ENCODE measurements around the gene ENPP1.
"Not testable (repeated sequence)": the region's sequence is repeated elsewhere in the genome, so short reads cannot be mapped to it uniquely, and the experiment has no call there.

ENPP1 gene

DNA sequence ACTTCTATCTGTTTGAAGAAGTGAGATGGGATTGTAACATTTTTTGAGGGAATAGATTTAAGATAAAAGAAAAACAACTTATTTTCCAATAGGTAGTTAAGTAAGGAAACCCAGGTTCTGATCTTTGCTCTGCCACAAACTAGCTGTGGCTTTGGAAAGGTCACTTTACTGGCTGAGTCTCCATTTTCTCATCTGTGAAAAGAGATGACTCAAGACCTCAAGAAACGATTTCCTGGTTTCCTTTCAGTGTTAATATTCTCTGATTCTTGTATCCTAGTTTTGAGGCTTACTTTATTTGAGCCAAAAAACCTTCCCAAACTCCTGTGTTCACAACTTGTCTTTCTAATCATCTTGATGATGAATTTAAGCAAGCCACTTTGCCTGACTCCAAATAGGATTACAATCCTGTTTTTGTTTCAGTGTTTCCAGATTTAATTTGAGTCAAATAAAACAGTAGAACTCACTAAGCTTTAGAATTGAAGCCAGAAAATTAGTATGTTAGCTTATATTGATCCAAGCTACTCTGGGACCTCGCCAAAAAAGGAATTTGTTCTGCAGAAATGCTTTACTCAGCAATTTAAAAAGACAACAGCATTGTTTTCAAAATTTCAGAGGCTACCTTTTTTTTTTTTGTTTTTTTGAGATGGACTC is 51.1 kb downstream of the ENPP1 start:
- Mint-ChIP-seq H3K36me3 (ENCODE audit: low read depth) (no peaks in the 10 kb centered on the region), H3K27me3 (peaks cover 23% of the 10 kb centered on the region), H3K27ac (no peak overlapping the region), H3K9me3 (no peaks in the 10 kb centered on the region), H3K4me1 (ENCODE audit: low read depth) (peaks cover 5% of the 10 kb centered on the region), H3K4me3 (no peak overlapping the region)

DNA sequence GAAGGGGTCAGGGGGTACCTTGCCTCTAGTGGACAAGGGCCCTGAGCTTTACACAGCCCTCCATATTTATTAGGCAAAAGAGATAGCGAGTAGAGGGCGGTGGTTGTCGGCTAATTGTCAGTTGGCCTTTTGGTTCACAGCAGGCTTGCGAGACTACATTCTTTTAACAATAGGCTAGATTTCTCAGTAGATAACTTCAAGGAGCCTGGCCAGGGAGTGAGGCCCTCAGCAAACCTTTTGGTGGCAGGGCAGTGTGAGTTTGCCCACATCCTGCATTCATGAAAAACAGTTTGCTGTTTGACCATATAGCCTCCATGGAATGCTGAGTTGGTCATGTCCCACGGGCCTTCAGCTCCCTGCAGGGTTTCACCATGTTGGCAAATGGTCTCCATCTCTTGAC is 51.8 kb downstream of the ENPP1 start:
- peaks cover 23% of the 10 kb centered on the region for H3K27me3 Mint-ChIP-seq
- H3K4me1 Mint-ChIP-seq (ENCODE audit: low read depth); H3K27ac Mint-ChIP-seq; H3K36me3 Mint-ChIP-seq (ENCODE audit: low read depth); H3K9me3 Mint-ChIP-seq; H3K4me3 Mint-ChIP-seq: not testable (repeated sequence)

DNA sequence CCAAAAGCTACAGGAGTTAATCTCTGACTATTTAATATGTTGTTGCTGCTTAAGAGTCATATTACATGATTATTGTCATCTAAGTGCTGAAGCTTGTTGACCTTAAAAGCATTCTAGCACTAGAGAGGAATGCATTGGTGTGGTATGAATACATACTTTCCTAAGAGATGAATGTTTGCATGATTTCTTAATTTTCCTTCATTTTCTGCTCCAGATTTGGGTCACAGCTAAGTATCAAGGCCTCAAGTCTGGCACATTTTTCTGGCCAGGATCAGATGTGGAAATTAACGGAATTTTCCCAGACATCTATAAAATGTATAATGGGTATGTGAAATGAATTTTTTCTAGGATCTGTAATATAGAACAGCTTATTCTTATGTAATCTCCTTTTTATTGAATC is 53.6 kb downstream of the ENPP1 start:
- H3K9me3 Mint-ChIP-seq, result no peaks in the 10 kb centered on the region
- H3K36me3 Mint-ChIP-seq (ENCODE audit: low read depth), result no peaks in the 10 kb centered on the region
- no peak overlapping the region for H3K4me3 Mint-ChIP-seq
- no peak overlapping the region for H3K27ac Mint-ChIP-seq
- peaks cover 25% of the 10 kb centered on the region for H3K27me3 Mint-ChIP-seq
- H3K4me1 Mint-ChIP-seq (ENCODE audit: low read depth), result peaks cover 6% of the 10 kb centered on the region

DNA sequence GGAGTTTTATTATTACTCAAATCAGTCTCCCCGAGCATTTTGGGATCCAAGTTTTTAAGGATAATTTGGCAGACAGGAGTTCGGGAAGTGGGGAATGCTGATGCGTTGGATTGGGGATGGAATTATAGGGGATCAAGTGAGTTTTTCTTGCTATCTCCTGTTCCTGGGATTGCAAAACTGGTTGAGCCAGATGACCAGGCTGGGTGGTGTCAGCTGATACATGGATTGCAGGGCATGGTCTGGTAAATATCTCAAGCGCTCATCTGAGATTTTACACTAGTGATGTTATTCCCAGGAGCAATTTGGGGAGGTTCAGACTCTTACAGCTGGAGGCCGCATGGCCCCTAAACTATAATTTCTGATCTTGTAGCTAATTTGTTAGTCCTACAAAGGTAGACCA is 54.7 kb downstream of the ENPP1 start:
- peaks cover 29% of the 10 kb centered on the region for H3K27me3 Mint-ChIP-seq
- peaks cover 6% of the 10 kb centered on the region for H3K4me1 Mint-ChIP-seq (ENCODE audit: low read depth)
- no peaks in the 10 kb centered on the region for H3K9me3 Mint-ChIP-seq
- H3K27ac Mint-ChIP-seq, result no peak overlapping the region
- no peaks in the 10 kb centered on the region for H3K36me3 Mint-ChIP-seq (ENCODE audit: low read depth)
- no peak overlapping the region for H3K4me3 Mint-ChIP-seq

DNA sequence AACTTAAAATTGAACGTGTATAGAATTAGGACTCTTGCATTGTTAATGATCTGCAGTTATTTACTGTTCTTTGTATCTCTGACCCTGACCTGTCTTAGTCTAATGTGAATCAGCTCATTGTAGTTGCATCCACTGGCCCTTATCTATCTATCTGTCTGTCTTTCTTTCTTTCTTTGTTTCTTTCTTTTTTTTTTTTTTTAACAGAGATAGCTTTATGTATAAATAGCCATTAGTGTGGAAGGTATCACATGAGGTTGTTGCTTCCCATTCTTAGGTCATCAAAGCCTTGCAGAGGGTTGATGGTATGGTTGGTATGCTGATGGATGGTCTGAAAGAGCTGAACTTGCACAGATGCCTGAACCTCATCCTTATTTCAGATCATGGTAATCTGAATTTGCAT is 59.9 kb downstream of the ENPP1 start:
- Mint-ChIP-seq H3K4me3 (no peak overlapping the region), H3K36me3 (ENCODE audit: low read depth) (no peaks in the 10 kb centered on the region), H3K27me3 (peaks cover 27% of the 10 kb centered on the region), H3K4me1 (ENCODE audit: low read depth) (peaks cover 3% of the 10 kb centered on the region), H3K9me3 (no peaks in the 10 kb centered on the region), H3K27ac (no peak overlapping the region)

DNA sequence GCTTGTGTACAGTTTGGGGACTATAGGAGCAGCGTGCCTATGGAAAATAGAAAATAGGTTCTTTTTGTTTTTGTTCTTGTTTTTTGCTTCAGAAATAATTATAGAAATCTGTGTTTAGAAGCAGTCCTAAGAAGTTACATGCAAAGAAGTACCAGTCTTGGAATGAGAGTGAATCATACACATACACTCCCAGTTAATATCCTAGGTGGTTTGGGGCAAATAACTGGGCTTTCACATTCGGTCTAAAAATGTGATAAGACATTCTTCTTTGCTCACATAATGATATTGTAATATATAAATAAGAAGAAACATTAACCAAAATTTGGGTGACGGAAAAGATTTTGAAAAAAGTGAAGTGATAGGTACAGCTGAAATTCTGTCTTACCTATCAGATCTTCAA is 61.0 kb downstream of the ENPP1 start:
- Mint-ChIP-seq H3K4me3 (no peak overlapping the region), H3K4me1 (ENCODE audit: low read depth) (peaks cover 2% of the 10 kb centered on the region), H3K27me3 (peaks cover 22% of the 10 kb centered on the region), H3K27ac (no peak overlapping the region), H3K9me3 (no peaks in the 10 kb centered on the region), H3K36me3 (ENCODE audit: low read depth) (no peaks in the 10 kb centered on the region)

DNA sequence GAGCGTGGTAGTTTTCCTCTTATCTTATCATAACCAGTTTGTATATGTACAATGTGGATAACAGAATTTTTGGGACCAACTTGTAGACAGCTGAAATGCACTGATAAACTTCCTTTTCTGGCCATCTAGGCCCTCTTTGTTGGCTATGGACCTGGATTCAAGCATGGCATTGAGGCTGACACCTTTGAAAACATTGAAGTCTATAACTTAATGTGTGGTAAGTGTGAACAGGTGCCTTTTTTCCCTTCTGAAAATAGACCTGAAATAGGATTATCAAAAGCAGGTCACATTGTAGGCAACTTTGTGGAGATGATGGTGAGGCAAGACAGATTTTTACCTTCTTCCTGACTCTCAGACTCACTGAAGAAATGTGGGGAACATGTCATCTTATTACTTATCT is 67.8 kb downstream of the ENPP1 start:
- peaks cover 10% of the 10 kb centered on the region for H3K27me3 Mint-ChIP-seq
- no peaks in the 10 kb centered on the region for H3K36me3 Mint-ChIP-seq (ENCODE audit: low read depth)
- H3K4me1 Mint-ChIP-seq (ENCODE audit: low read depth), result no peaks in the 10 kb centered on the region
- no peaks in the 10 kb centered on the region for H3K9me3 Mint-ChIP-seq
- no peak overlapping the region for H3K4me3 Mint-ChIP-seq
- H3K27ac Mint-ChIP-seq, result no peak overlapping the region

DNA sequence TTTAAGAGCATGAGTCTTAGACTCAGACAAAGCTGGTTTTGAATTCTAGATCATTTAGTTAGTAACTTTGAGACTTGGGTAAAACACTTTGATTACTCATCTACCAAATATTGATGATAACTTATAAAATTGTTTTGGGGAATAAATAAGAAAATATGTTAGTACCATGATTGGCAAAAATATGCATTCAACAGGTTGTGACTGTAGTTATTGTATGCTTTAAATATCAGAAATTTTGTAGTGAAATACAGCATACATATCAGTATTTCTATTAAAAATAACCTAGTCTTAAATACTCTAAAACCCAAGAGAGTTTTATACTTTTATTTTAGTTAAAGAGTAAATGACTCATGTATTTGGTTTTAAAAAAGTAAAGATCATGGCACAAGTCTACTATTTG is 68.7 kb downstream of the ENPP1 start:
- Mint-ChIP-seq H3K27ac (no peak overlapping the region), H3K27me3 (peaks cover 7% of the 10 kb centered on the region), H3K36me3 (ENCODE audit: low read depth) (no peaks in the 10 kb centered on the region), H3K9me3 (no peaks in the 10 kb centered on the region), H3K4me3 (no peak overlapping the region), H3K4me1 (ENCODE audit: low read depth) (no peaks in the 10 kb centered on the region)

DNA sequence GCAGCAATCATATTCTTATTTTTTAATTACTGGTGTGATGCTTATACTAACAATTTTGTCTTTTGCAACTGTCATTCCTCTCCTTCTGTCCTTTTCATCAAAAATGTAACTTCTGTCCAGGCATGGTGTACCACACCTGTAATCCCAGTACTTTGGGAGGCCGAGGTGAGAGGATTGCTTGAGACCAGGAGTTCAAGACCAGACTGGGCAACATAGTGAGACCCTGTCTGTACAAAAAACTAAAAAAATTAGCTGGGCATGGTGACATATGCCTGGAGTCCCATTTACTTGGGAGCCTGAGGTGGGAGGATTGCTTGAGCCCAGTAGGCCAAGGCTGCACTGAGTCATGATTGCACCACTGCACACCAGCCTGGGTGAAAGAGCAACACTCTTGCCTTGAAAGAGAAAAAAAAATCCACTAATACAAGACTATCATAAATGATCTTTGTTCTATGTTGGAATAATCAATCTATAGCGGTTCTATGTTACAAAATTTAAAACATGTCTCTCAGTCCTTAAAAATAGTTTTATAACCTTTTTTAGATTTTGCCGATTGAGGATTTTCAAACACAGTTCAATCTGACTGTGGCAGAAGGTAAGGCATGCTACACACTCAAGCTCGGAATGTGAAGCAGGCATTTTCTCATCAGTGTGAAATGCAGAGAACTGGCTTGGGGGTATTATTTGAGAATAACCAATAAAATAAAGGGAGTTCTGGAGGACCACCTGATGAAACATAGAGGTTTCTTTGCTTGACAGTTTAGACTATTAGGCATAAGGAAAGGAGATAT is 70.4 kb downstream of the ENPP1 start:
- Mint-ChIP-seq H3K4me1 (ENCODE audit: low read depth) (no peaks in the 10 kb centered on the region), H3K27ac (no peak overlapping the region), H3K36me3 (ENCODE audit: low read depth) (no peaks in the 10 kb centered on the region), H3K4me3 (no peak overlapping the region), H3K27me3 (peaks cover 6% of the 10 kb centered on the region), H3K9me3 (no peaks in the 10 kb centered on the region)

DNA sequence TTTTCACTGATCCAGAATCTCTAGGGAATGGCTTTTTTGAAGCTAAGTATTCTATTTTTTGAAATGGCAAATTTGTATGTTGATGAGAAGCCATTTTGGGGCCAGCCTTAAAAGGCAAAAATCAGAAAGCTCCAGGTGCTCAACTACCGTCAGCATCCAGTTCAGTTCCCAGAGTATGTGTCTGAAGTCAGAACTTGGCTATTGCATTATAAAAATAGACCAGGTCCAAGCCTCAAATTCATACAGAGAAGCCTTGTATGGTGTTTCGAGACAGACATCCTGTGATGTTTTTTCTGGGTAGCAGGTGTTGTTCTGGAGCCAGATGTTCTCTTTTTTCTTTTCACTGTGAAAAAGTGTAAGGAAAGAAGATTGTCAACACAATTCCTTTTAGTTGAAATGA is 75.2 kb downstream of the ENPP1 start:
- no peak overlapping the region for H3K4me3 Mint-ChIP-seq
- no peaks in the 10 kb centered on the region for H3K9me3 Mint-ChIP-seq
- H3K4me1 Mint-ChIP-seq (ENCODE audit: low read depth), result no peaks in the 10 kb centered on the region
- H3K36me3 Mint-ChIP-seq (ENCODE audit: low read depth), result no peaks in the 10 kb centered on the region
- H3K27me3 Mint-ChIP-seq, result peaks cover 3% of the 10 kb centered on the region
- H3K27ac Mint-ChIP-seq, result no peak overlapping the region

DNA sequence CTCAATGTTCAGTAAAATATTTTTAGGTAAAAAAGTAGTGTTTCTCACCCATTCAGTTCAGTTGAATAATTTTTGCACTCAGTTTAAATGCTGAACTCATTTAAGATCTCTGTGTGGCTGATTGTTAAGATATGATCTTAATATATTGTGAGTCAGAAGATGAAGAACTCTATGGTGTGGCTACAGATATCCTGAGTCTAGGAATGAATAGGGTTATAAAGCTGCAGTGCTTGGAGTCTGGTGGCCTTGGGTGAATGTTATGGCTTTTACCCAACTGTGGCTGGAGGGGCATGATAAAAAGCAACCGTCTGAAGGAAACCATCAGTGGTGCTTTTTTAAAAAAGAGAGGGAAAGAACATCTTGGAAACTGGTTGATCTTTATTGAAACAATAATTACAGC is 77.4 kb downstream of the ENPP1 start:
- Mint-ChIP-seq H3K27me3 (peaks cover 3% of the 10 kb centered on the region), H3K4me1 (ENCODE audit: low read depth) (no peaks in the 10 kb centered on the region), H3K9me3 (no peaks in the 10 kb centered on the region), H3K4me3 (no peak overlapping the region), H3K27ac (no peak overlapping the region), H3K36me3 (ENCODE audit: low read depth) (no peaks in the 10 kb centered on the region)

DNA sequence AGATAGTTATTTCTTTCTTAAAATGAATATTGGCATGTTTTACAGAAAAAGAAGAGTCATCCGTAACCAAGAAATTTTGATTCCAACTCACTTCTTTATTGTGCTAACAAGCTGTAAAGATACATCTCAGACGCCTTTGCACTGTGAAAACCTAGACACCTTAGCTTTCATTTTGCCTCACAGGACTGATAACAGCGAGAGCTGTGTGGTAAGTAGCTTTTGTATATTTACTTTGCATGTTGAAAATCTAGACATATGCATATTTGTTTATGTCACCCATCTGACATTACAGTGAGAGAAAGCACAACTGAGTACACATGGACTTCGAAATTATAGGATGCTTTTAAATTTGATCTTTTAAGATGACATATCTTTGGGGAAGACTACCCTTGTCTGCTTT is 78.7 kb downstream of the ENPP1 start:
- Mint-ChIP-seq H3K4me3 (no peak overlapping the region), H3K27me3 (peaks cover 3% of the 10 kb centered on the region), H3K4me1 (ENCODE audit: low read depth) (no peaks in the 10 kb centered on the region), H3K9me3 (no peaks in the 10 kb centered on the region), H3K36me3 (ENCODE audit: low read depth) (no peaks in the 10 kb centered on the region), H3K27ac (no peak overlapping the region)

DNA sequence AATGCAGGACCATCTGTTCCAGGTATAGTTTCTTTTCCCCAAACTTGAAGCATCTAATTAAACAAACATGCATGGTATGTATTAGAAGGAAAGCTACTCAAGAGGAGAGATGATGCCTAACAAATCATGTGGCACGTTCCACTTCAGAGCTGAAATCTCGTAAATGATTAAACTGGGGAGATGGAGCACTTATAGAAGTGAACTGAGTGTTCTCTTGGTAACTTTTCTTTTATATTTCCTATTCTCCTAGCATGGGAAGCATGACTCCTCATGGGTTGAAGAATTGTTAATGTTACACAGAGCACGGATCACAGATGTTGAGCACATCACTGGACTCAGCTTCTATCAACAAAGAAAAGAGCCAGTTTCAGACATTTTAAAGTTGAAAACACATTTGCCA is 82.3 kb downstream of the ENPP1 start:
- Mint-ChIP-seq H3K4me1 (ENCODE audit: low read depth) (no peaks in the 10 kb centered on the region), H3K4me3 (no peak overlapping the region), H3K27ac (no peak overlapping the region), H3K27me3 (peaks cover 15% of the 10 kb centered on the region), H3K9me3 (no peaks in the 10 kb centered on the region), H3K36me3 (ENCODE audit: low read depth) (no peaks in the 10 kb centered on the region)

DNA sequence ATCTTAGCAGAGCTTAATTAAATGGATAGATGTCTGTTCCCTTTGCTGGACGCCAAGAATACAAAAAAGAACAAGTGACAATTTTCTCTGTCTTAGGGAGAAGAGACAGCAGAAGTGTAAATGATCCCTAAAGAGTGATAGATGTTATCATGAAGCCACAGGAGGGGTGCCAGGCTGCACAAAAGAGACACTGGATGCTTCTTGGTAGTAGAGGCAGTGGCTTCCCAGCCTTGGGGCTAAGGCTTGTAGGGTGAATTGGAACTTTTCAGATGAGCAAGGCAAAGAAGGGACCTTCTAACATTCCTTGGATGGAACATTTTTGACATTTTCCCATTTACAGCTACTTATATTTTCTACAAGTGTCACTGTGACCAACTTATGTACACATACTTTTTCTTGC is 85.4 kb downstream of the ENPP1 start:
- Mint-ChIP-seq H3K36me3 (ENCODE audit: low read depth) (no peaks in the 10 kb centered on the region), H3K4me1 (ENCODE audit: low read depth) (no peaks in the 10 kb centered on the region), H3K27me3 (peaks cover 17% of the 10 kb centered on the region), H3K4me3 (no peak overlapping the region), H3K9me3 (no peaks in the 10 kb centered on the region), H3K27ac (no peak overlapping the region)

DNA sequence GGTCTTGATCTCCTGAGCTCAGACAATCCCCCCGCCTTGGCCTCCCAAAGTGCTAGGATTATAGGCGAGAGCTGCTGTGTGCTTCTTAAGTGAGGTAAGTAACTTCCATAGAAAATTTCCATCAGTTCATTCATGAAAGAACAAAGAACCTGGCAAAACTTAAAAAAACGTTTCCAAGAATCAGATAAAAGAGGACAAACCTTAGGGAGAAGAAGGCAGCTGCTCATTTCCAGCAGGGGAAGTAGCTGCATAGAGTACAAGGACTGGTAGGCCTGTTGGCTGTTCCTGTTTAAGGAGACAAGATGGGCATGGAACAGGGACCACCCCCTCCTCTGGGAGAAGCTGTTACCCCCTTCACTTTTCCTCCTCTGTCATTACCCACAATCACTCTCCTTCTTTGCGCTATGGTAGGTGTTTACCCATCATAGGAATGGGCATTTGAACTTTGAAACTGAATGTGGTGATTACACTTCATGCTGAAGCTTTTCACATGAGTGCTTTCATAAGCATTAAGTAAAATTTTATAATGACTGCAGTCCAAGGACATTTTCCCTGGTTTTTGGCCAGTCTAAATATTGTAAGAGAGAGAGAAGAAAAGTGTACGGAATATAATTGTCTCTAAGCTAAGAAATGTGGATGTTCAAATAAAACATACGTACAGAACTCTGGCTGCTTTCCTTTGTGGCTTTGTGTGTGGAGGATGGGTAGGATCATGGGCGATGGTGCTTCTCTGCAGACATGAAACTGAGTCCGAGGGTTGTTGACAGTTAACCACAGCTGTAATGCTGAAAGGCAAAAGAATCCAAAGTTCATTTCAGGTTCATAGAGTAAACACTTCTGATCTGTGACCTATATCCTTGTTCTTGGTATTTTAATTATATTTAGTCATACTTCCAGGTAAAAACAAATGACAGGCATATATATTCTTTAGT is 86.9 kb downstream of the ENPP1 start:
- Mint-ChIP-seq H3K27ac (no peak overlapping the region), H3K4me3 (no peak overlapping the region), H3K36me3 (ENCODE audit: low read depth) (no peaks in the 10 kb centered on the region), H3K9me3 (no peaks in the 10 kb centered on the region), H3K27me3 (peaks cover 17% of the 10 kb centered on the region), H3K4me1 (ENCODE audit: low read depth) (no peaks in the 10 kb centered on the region)

Measured in stimulated activated naive CD8-positive, alpha-beta T cell treated with anti-CD3 and anti-CD28 coated beads, Interleukin-15, Interleukin-2, amounts not matched to agents 100 ng/mL and 50 ng/mL, for 24 hours (primary cell).